Activated CD4-positive, alpha-beta T cell treated with anti-CD3 and anti-CD28 coated beads for 1 hour (primary cell): ENCODE measurements around the gene BTBD19.
"Not testable (repeated sequence)": the region's sequence is repeated elsewhere in the genome, so short reads cannot be mapped to it uniquely, and the experiment has no call there.

ENCODE experiments used
- DNase-seq: peaks from one replicate; pipeline ENCODE4 v3.0.0-alpha.2; 2020

BTBD19 gene

DNA sequence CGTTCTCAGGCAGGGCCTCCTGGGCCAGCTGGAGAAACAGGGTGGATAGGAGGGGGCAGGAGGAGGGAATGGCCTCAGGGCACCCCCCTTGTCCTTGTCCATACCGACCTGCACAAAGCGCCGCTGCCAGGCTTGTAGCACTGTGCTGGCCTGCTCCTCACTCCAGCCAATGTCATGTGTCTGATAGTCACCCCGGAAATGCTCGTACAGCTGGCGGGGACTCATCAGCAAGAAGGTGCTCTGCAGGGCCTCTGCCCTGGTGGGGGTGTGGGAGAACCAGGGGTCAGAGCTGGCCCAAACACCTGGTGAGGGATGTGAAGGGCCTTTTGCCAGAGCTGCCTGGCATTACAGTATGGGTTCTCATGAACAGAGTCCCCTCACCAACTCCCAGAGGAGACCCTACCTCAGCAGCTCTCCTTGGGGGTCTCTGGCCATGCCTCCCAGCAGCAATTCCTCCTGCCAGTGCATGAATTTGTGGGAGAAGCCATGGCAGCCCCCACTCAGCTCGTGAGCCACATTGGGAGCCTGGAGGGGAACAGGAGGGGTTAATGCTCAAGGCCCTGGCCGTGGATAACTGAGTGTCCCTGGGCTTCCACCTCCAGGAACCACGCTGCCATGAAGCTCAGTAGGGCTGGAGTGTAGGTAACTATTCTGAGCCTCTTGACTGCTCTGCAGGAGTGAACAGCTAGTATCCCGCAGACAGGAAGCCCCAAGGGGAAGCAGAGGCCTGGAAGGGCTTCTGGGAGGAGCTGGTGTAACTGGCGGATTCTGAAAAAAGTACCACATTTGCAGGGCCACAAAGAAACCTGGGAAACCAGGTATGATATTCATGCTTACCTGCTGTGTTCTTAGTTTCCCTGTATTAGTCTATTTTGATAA lies 21.4 kb downstream of the BTBD19 start:
- no peak for DNase-seq

DNA sequence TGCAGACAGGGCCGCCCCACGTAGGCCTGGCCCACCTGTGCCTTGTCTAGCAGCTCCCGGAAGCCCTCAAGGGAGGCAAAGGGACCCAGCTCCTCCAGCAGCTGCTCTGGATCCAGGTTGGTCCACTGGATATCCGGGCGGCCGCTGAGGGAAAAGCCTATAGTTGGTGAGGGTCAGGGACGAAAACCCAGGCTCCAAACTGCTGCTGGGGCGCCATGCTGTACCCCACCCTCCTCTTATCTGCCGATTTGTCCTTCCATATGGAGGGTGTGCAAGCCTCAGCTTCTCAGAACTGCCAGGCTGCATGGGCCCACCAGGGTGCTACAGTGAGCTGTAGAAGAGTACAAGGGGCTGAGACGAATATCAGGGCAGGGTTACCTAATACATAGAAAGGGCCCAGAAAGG lies 22.6 kb downstream of the BTBD19 start:
- DNase-seq = no peak

DNA sequence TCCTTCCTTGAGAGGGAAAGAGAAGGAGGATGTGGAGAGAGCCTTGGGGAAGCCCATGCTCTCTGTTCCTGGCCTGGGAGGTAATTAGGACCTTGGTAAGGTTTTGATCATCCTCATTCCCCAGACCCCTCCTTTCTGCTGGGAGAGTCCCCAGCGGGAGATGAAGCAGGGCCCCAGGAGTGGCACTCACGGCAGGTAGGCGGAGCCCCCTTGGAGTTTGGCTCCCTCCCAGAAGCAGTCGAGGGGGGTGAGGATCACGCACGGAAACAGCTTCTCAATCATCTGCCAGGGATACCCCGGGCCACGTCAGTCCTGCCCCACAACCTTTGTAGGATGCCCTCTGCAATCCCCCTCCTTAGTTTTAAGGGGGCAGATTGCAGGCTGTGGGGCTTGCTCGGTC lies 23.2 kb downstream of the BTBD19 start:
- DNase-seq = no peak

DNA sequence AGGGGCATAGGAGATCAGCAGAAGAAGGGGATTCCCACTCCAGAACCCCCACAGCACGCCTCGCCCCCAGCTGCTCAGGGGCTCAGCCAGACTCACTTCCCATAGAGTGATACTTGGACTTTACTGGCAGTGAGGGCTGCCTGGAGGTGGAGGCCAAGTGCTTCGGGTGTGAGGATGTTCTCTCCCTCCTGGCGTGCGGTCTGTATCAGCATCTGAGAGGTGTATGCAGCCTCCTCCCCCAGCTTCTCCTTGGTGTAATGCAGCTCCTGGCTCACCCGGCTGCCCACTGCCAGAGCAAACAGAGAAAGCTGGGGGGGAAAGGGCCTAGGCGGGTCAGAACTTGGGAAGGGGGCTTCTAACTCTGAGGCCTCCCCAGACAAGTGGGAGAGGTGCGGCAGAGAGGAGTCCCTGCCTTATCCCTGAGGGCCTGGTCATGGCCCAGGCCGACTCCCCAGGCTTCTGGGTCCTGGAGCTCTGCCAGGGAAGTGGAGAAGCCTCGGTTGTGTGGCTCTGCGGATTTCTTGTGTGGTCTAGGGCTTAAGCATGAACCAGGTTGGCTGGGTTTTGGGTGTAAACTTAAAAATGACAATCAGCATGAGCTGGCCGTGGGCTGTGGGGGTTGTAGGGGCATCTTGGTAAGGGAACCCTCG lies 23.9 kb downstream of the BTBD19 start:
- DNase-seq = no peak

DNA sequence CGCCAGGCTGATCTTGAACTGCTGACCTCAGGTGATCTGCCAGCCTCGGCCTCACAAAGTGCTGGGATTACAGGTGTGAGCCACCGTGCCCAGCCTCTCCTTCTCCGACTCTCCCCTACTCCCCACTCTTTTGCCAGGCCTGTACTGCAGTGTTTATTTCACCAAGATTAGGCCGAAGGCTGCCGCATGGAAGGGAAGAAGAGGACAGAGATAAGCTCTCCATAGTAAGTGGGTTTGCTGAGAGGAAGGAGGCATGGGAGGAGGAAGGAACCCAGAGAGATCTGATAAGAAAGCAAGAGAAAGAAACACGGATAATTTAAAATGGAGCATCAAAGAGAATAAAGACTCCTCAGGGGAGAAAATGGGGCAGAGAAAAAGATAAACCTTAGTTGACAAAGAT lies 26.0 kb downstream of the BTBD19 start:
- no peak for DNase-seq

DNA sequence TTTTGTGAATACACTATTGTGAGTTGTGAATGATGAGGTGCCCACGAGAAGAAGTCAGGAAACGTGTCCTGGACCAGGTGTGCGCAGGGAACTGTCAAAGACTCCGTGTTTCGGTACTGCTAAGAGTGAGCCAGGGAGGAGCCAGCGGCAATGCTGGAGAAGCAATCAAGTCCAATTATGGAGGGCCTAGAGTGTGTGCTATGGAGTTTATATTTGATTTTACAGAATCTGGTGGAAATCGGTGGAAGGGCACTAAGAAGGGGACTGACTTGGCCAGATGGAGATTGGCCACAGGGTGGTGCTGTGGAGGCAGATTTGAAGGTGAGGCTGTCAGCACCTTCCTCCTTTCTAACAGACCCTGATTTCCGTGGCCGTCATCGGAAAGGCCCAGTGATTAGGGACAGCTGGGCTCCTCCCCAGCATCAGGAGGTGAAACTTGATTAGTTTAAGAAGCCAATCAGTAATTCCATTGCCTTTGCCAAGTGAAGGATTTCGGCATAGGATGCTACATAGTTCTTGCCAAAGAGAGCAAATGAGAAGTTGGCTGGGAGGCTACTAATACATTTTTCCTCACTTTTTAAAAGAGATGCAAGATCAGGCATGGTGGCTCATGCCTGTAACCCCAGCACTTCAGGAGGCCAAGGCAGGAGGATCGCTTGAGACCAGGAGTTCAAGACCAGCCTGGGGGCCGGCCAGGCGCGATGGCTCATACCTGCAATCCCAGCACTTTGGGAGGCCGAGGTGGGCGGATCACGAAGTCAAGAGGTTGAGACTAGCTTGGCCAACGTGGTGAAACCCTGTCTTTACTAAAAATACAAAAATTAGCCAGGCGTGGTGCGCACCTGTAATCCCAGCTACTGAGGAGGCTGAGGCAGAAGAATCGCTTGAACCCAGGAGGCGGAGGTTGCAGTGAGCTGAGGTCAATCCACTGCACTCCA lies 27.7 kb downstream of the BTBD19 start:
- peak; percentile 76 for DNase-seq

DNA sequence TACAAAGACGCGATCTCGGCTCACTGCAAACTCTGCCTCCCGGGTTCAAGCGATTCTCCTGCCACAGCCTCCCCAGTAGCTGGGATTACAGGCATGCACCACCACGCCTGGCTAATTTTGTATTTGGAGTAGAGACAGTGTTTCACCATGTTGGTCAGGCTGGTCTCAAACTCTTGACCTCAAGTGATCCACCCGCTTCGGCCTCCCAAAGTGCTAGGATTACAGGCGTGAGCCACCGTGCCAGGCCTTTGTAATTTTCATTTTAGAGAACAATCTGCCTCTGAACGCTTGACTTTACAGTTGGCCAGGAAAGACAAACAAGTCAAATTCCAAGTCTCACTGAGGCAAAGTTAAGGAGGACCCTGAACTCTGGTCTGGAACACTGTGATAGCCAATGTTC lies 30.0 kb downstream of the BTBD19 start:
- DNase-seq = not testable (repeated sequence)

DNA sequence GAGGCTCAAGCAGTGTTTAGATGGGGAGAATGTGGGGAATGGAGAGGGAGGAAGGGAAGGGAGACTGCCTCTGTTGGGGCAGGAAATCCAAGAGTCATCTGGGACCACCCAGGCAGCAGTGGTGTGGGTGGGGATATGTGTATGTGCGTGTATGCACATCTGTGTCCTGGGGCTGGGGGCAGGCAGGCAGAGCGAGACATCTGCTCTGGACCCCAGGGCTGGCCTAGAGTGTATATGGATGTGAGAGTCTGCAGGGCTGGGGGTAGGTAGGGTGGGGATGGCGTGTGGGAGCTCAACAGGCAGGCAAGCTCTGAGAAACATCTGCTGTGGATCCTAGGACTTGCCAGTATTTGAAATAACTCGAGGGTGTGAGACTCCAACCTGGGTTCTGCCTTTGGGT lies 31.3 kb downstream of the BTBD19 start:
- no peak for DNase-seq

DNA sequence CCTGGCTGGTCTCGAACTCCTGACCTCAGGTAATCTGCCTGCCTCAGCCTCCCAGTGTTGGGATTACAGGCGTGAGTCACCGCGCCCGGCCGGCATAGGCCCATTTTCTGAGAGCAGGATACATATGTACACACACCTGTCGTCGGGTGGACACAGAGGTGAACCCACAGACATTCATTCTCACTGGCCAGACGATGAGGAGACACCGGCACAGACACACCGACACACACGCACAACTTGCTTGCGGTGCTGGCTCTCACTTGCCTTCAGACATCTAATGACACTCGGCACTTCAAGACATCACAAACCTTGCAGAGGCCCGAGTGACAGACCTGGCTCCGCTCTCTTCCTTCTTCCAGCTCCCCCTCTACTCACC lies 34.2 kb downstream of the BTBD19 start:
- DNase-seq = no peak

DNA sequence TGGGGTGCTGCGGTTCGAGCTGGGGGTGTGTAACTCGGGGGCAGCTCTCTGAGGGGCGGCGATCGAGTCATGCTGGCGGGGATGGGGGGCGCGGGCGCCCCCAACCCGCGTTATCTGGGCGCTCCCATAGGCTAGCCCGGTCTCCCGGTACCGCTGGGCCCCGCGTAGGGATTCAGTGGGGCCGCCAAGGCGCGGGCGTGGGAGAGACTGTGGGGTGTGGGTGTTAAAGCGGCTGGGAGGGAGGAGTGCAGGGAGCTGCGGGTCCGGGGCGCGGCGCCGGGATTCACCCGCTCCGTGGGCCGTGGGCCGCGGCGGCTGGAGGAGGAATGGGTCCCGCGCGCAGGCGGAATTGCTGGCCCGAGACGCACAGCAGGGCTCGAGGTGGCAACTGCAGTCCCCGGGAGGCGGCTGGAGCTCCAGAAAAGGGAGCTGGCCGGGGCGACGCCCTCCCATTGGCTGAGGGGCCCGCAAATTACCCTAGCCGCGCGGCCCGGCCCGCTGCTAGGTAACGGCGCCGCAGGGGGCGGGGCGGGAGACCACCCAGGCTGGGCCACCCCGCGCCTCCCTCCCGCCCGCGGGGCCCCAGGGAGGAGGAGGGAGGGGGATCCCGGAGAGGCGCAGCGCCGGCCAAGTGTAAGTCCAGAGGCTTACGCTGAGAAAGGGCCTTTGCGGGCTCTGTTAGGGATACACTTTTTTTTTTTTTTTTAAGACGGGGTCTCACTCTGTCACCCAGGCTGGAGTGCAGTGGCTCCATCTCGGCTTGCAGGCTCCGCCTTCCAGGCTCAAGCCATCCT lies 34.7 kb downstream of the BTBD19 start, which contains the start of gene PTCH2:
PTCH2 (minus strand) TSS at position 392 of the 794 bp plus-strand sequence; CDS start at position 71, 321 bp downstream.
- no peak for DNase-seq

DNA sequence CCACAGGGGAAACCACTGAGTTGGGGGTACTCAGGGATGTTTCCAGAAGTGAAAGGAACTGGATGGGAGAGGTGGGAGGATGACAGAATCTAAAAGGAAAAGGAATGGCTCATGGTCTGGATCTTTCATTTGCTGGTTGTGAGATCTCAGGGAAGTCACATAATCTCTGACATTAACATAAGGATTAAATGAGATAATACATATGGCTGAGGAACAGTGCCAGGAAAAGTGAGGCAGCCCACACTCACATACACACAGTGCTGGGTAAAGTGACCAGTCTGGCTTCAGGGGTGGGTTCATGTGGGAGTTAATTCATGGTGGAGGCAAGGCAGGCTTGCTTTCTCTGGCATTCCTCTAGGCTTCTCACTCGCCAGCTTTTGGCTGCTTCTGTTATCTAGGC lies 38.7 kb downstream of the BTBD19 start:
- DNase-seq = no peak

DNA sequence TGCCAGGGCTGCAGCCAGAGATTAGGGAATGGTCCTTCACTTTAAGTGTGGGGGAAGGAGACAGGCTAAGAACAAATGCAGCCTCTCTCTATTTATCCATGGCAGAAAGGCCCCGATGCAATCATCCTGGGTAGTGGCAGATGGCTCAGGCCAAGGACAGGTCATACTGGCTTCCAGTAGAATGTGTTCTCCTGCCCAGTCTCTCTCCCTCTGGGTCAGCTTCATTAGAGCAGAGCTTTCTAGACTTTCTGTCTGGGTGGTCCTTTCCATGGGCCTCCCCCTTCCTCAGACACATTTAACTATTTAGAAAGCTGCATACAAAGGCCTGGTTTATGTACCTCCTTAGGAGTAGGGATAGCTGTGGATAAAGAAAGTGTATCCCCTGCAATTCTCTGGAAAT lies 39.5 kb downstream of the BTBD19 start:
- no peak for DNase-seq

DNA sequence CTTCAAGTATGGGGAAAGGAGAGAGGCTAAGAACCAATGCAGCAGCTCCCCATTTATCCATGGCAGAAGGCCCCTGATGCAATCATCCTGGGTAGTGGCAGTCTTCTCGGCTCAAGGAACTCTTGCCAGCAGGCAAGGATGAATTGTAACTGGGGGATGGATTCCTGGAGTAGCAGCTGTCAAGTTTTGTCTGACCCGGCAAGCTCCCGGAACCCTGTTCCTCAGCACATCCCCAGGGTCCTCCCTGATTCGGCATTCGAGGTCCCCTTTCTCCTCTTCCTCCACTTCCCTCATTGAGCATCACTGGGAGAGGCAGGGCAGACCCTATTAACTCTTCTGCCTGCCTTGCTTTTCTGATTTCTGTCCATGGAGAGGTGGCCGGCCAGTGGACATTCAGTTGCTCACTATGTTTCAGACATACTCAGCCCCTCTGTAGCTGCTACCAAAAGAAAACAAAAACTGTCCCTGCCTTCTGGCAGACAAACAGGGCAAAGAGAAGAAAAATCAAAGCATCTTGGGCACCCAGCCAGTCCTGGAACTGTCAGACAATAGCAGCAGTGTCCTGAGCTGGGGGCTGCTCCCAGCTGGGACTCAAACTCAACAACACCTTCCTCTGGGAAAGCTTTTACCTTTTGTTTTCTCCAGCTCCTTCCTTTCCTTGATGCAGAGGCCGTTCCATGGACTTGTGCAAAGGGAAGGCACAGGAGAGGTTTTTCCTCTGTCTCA lies 40.3 kb downstream of the BTBD19 start:
- DNase-seq = no peak

DNA sequence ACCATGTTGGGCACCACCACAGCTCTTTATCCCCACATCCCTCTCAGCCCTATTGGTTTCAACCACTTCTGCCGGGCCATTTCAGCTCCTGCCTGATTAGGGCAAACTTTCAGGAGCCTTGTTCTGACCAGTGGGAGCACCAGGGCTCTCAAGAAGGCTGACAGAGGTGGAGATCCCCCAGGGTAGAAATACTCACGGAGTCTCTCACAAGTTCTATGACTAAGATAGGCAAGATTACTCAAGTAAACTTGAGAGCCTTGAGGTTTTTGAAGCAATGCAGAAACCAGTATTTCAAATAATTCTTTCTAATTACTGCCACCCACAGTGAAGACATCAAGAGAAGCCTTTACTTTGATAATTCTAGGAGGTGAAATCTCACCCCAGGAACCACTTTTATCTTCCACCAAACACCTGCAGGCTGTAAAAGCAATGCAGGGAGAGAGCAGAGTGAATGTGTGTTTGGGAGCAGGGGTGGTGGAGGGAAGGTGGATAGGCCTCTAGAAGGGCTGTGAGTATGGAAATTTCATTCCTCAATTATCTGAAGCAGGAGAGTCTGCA lies 41.3 kb downstream of the BTBD19 start:
- no peak for DNase-seq

DNA sequence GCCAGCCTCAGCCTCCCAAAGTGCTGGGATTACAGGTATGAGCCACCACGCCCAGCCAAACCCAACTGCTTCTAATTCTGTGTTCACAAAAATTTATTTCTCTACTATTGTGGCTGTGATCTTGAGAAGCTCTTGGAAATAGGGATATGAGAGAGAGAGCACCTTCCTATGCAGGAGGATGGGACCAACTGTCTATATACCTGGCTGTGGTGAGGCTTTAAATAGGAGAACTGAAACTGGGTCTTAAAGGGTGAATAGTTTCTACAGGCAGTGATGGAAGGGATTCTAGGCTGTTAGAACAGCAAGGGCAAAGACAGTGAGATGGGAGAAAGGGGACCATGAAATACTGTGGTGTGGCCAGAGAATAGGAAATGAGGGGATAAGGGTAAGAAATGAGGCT lies 43.0 kb downstream of the BTBD19 start:
- no peak for DNase-seq

DNA sequence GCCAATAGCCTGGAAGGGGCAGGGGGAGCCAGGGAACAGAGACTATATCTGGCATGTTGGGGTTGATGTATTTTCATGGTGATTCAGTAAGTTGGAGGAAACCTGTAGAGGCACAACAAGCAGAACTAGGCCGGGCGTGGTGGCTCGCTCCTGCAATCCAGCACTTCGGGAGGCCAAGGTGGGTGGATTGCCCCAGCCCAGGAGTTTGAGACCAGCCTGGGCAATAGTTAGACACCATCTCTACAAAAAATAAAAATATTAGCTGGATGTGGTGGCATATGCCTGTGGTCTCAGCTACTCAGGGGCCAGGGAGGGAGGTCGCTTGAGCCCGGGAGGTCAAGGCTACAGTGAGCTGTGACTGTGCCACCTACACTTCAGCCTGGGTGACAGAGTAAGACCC lies 44.9 kb downstream of the BTBD19 start:
- DNase-seq = no peak

DNA sequence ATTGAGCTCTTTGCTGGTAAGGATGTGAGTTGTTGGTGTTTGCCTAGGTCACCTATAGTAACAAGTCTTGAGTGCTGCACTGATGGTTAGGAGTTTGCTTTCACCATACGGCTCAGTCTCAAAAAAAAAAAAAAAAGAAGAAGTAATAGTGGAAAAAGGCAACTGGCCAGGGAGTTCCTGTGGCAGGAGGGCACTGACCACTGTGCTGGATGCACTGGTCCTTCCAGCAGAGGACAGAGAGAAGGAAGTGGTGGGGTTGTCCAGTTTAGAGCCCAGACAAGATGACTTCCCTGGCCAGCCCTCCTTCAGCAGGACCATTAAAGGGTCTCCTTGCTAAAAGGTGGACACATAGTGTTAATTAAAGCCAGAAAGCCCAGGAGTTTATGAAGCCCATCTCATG lies 46.6 kb downstream of the BTBD19 start:
- no peak for DNase-seq

DNA sequence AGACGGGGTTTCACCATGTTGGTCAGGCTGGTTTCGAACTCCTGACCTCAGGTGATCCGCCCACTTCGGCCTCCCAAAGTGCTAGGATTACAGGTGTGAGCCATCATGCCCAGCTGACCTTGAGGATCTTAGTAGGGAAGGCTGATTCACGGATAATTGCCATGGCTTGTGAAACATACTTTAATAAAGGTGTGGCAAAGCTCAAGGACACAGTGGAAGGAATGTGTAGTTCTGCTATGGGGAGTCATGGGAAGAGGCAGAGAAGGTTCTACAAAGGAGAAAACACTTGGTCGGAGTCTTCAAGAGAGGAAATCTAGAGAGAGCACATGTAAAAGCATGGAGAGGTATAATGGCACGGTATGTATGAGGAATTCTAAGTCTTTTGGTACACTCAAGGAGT lies 47.4 kb downstream of the BTBD19 start:
- no peak for DNase-seq

DNA sequence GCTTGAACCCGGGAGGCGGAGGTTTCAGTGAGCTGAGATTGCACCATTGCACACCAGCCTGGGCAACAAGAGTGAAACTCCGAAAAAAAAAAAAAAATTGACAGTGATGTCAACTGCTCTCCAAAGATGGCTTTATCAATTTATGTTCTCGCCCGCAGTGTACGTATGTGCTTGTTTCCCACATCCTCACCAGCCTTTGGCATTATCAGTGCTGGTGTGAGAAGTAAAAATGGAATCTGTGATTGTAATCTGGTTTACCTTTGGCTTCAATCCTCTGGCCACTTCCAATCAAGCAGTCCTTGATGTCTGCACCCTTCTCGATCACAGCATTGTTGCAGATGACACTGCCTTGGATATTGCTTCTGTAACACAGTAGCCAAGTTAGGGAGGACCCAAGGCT lies 49.1 kb downstream of the BTBD19 start:
- DNase-seq = no peak

DNA sequence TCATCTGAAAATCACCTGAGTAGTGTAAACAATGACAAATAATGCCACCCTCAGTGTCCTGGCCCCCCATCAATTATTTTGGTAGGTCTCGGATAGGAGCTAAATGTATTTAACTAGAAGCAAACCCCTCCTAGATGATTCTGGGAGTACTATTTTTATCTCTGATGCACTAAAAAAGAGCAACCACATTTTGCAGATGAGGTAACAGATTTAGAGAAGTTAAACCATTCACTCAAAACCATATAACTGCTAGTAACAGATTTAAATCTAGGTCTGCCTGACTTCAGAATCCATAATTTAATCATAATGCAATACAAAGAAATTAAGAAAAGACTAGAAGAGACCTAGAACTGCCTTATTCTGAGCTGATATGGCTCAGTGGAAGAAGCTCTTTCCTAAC lies 52.0 kb downstream of the BTBD19 start:
- DNase-seq = no peak

DNA sequence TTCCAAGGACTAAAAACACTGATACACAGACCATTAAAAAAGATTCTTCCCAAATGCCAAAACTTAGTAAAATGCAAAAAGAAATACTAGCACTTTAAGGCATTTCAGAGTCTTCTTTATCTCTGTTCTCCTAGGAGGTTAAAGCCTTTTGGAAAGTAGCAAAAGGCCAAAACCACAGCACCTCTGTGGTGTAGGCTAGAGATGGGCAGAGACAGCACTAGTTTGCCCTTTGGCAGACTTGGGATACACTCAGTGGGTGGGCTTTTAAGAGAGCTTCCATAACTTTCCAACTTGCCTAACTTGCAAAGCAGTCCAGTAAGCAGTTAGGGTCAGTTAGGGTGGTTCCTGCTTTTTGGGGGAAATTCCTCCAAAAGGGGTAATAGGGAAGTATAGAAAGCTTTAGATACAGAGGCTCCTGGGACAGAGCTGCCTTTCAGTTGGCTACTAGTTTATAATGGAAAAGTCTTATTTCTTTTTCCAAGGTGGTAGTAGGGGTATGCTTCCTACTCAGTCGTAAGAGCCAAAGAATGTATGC lies 52.6 kb downstream of the BTBD19 start:
- no peak for DNase-seq
